ENCODE data around the gene HOXB8.
A peak's percentile ranks its signal among the peaks of the same experiment; 100 is the strongest.

HOXB8 gene

DNA sequence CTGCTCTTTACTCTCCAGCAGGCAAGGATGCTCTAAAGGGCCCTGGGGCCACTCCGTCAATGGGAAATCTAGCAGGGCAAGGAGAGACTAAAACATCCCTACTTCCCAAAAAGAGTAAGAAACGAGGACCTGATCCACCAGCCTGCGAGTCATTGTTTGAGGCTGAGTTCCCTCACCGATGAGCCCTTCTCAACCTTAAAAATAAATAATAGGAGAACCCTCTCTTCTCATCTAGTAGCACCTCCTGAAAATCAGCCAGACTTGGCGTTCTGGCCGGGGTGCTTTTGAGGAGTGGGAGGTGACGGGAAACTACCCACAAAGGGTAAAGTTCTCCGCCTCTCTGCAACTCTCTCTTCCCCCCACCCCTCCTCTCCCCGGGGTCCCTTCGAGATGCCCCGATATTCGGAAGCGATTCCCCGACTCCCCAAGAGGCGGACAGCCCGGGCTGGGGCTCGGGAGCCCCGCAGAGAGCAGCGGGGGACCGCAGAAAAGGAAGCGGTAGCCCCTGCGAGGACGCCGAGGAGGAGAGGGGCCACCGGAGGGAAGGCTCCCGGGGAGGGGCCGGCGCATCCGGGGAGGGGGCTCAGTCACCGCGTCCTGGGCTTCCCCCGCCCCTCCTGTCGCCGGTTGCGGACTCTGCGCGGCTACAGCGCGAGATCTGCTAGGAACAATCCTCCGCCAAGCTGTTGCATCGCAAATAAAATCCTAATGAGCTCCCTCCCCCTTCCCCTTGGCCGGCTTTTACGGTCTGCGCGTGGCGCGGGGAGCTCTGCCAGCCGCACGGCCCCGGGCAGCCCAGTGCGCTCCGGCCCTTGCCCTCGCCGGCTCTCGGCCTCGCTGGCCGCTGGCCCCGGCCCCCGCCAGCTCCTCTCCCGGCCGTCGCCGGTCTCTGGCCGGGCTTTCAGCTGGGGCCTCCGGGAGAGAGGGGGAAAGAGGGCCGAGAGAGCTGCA, 9.7 kb upstream of the HOXB8 start:
- no peak for DNase-seq

- DNase-seq, result no peak
Observed at GRCh38 chr17:48624118-48624517, 9.0 kb upstream of the HOXB8 start.

DNA sequence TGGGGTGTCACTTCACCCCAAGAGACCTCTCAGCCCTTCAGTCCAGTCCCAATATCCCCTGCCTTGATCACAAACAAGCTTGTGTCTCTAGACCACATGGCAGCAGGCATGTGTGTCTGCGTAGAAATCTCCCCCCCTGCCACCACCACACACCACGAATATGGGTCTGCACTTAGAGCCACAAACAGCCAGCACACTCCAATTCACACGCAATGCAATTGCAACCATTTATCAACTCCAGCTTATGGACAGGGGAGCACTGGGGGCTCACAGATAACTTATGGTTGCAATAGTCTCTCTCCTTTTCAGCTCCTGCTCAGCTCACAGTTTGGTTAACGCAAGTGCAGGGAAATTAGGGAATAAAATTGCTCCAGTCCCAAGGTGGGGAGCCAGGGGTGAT, 8.5 kb upstream of the HOXB8 start:
- no peak for DNase-seq

DNA sequence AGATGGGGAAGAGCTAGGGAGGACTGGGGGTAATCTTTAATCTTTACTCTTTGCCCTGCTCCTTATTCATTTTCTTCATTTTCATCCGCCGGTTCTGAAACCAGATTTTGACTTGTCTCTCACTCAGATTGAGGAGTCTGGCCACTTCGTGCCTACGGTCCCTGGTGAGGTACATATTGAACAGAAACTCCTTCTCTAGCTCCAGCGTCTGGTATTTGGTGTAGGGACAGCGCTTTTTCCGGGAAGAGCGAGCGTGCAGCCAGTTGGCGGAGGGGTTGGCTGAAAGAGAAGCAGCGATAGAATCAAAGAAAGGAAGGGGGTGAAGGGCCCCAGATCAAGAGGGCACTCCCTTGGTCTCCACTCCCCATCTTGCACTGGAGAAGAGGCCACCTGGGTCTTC, 7.8 kb upstream of the HOXB8 start:
- DNase-seq, result no peak

DNA sequence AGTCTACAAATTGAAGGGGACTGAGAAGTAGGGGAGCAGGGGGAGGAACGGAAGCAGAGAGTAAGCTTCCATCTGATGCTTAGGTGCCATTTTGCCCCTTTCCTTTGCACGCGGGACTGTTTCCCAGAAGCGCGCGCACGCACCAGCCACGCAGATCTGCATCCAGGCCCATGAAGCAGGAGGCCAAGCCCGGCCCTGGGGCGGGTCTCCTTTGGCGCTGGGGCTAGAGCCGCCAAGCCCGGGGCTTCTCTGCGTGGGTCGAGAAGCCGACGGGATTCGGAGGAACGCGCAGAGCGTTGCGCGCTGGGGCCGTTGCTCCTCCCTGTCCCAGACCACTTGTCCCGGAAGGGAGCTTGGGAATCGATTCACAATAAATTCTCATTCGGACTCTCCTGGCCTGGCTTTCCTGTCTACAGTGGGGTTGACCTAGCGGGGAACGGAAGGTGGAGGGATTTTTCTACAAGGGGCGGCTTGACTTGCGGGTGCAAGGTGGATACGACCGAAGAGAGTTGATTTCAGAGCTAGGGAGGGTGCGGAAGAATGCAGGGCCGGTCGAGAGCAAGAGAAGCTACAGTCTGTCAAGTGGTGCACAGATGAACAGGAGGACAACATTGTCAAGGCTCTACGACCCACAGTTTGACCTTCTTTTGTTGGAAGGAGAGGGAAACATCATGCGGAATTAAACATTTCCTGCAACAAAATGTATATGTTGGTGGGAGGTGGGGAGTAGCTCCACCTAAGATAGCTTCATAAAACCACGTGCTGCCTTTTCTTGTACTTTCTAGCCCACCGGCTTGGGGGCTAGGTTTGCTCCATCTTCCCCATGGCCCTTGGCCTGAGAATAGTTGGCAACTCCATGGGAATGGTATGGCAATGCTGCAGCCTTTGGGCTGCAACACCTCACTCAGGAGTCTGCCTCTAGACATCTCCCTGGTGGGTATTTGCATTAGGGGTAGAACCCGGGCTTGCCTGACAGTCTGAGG, 6.6 kb upstream of the HOXB8 start:
- no peak for DNase-seq

DNA sequence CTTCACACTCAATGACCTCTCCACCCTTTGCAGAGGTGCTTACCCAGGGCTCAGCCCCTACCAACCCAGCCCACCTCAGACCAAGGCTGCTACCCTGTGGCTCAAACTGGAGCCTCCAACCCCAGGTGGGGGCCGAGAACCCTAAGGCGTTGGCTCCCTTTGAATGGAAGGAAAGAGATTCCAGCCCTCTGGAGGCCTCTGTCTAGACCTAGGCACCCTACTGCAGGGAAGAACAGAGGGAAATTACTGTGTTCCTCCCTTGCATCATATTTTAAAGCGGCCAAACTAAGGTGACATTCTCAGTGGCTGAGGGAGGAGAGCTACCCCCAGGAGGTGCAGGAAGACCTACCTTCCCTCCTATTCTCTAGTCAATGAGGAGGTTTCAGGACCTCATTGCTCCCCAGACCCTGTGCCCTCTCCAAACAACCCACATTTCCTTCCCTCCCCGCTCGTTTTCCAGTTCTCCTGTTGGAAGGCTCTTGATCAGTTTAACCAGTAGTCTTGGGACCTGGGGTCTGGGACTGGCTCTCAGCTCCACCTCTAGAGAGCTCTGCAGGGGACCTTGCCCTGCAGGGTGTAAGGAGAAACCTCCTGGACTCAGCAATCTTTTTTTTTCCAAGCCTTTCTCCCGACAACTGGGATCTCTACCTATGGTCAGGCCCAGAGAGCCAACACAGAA, 5.5 kb upstream of the HOXB8 start:
- no peak for DNase-seq

GRCh38 chr17:48619826-48620449, 4.8 kb upstream of the HOXB8 start:
- no peak for DNase-seq

GRCh38 chr17:48618256-48618896, 3.3 kb upstream of the HOXB8 start:
- DNase-seq, result peak; percentile 78 to 79

DNA sequence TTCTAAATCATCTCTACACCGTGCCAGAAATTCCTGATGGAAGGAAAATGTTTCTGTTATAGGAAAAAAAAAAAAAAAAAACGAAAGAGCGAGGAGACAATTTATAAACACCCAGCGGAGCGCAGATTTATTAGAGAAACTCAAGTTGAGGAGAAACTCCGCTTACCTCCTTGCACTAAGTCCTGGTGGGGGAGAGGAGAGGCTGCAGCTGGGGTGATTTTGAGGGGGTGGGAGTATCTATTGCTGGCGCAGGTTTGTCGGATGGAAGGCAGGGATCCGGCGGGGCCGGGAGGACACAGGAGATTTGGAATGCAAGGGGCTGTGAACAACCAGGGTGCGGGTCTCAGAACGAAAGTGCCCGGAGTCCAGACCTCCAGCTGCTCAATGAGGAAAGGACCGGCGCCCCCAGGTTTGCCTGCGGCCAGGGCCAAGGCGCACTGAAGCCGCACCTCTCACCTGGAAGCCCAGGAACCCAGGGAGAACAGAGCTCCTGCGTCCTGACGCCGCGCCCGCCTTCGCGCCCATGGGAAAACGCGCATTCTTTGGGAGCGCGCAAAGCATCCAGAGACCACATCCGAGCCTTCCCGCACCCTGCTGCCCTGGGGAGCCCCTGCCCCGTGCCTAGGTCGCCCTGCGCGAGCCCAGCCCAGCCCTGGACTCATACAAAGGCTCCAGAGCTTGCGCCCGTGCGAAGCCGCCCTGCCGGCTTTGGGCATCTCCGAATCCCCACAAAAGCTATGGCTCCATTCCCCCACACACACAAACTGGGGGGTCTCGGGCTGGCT, 2.6 kb upstream of the HOXB8 start:
- no peak for DNase-seq

- DNase-seq, result no peak
Observed at GRCh38 chr17:48616717-48617470, 1.8 kb upstream of the HOXB8 start.

GRCh38 chr17:48615963-48616716, 1.0 kb upstream of the HOXB8 start:
- DNase-seq, result no peak

GRCh38 chr17:48613862-48614694, 1.0 kb downstream of the HOXB8 start:
- DNase-seq, result no peak

DNA sequence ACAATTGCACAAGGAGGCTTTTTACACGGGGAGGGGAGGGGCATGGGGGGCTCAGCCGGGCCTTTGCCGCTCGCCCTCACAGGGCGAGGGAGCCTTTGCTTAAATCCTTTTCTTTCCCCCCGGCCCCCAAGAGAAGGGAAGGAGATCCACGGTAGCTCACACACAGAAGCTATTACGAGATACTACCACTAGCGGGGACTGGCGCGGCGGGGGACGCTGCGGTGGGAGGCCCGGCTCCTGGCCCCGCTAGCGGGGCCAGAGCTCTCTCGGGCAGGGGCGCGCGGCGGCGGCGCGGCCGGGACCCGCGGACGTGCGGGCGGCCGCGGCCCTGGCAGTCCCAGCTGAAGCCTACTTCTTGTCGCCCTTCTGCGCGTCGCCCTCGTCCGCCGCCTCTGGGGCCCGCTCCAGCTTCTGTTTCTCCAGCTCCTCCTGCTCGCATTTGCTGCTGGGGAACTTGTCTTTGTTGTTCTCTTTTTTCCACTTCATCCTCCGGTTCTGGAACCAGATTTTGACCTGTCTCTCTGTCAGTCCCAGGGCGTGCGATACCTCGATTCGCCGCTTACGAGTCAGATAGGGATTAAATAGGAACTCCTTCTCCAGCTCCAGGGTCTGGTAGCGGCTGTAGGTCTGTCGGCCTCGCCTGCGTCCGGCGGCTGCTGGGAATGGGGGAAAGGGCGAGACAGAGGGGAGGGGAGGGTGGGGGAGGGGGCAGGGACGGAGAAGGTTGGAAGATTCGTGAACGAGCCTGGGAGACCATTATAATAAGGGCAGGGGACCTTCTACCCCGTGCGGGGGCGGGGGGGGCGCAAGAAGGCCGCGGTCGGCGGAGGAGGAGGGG, 2.0 kb downstream of the HOXB8 start:
- DNase-seq, result peak in 1 of 2 experiments; percentile 38

DNA sequence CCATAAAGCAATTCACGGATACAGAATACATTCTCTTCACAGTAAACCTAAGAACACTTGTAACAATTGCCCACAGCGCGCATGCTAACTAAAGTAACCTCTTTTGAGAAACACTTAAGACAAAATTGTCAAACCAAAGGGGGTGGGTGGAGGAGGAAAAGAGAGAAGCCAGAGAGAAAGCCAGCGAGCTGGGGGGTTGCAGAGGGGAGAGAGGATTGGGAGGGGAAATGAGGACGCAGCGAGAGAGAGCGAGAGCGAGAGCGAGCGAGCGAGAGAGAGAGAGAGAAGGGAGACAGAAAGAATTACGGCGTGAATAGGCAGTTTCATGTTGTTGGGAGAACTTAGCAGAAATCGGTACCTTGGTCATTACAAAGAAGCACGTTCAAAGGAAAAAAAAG, 2.6 kb downstream of the HOXB8 start:
- no peak for DNase-seq

DNA sequence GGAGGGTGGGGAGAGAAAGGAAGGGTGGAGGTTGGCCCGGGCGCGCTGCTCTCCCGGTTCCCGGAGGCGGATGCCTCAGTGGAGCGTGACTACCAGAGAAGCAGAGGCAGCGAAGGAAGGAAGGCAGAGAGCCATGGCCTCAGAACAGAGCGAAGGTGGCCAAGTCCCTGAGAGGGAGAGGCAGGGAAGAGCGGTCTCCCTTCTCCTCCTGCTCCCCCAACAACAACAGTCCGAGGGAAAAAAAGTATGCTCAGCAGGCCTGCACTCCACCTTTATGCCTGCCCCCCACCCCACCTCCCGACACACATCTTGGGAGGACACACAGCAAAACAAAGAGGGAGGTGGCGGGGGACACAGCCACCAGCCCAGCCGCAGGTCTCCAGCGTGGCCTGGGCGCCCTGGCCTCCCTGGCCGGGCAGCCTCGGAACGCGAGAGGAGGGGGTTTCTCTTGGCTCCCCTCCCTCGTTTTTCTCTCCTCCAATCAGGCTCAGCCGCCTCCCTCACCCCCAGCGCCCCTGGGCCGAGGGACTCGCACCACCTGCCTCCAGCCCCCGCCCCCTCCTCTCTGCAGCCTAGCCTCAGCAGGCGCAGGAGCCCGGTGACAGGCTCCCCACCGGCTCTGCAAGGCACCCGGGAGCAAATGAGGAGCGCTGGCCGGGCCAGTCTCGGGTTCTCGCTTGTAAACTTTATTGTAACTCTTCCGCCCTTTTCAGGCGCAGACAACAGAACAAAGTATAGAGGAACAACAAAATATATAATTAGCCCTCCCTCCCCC, 3.2 kb downstream of the HOXB8 start:
- no peak for DNase-seq

DNA sequence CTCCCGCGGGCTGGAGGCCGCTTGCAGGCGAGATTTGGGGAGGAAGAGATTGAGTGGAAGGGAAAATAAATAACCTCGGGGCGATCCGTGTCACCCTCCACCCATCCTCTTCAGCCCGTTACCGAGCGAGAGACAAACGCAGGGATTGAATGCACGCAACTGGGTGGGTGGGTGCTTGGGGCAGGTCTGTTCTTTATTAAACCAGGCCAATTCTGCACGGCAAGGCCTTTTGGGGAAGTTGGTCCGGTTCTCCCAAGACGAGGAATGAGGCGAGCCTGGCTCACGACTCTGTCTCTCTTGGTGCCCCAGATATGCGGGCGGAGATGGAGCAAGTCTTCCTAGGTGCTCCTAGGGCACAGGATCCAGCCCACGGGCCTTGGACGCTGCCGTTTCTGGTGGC, 3.9 kb downstream of the HOXB8 start:
- DNase-seq, result no peak
